Fibroblast of upper back skin (primary cell): ENCODE data around the gene TFR2.
A peak's percentile ranks its signal among the peaks of the same experiment; 100 is the strongest.
"Not testable (repeated sequence)": the region's sequence is repeated elsewhere in the genome, so short reads cannot be mapped to it uniquely, and the experiment has no call there.

Experiments used
- DNase-seq: peaks from one replicate; pipeline ENCODE4 v3.0.0-alpha.2; 2013

Gene TFR2

GRCh38 chr7:100677308-100678267 lies 36.2 kb upstream of the TFR2 start:
- no peak for DNase-seq

DNA sequence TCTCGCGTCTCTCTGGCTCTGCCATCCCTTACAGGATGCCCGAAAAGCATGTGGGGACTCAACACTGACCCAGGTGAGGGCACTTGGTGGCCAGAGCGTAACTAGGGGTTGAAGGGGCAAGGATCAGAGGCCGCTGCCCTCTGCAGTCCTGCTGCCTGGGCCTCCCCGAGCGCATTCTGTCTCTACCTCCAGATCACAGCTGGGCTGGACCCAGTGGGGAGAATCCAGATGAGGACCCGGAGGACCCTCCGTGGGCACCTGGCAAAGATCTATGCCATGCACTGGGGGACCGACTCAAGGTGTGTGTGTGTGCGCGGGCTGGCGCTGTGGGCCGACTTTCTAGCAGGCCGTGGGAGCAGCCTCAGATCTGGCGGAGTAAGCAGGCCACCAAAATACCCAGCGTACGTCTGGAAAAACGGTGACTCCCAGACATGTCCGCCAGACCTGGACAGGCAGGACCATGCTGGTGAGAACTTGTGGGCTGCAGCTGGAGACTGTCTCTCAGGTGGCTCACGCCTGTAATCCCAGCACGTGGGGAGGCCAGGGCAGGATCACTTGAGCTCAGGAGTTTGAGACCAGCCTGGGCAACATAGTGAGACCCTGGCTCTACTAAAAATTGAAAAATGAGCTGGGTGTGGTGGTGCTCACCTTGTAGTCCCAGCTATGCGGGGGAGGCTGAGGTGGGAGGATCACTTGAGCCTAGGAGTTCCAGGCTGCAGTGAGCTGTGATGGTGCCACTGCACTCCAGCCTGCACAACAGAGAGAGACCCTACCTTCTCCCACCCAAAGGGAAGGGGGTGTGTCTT lies 35.4 kb upstream of the TFR2 start:
- no peak for DNase-seq

- peak; percentile 61 for DNase-seq
These were observed 34.4 kb upstream of the TFR2 start for GRCh38 chr7:100675581-100676350.

DNA sequence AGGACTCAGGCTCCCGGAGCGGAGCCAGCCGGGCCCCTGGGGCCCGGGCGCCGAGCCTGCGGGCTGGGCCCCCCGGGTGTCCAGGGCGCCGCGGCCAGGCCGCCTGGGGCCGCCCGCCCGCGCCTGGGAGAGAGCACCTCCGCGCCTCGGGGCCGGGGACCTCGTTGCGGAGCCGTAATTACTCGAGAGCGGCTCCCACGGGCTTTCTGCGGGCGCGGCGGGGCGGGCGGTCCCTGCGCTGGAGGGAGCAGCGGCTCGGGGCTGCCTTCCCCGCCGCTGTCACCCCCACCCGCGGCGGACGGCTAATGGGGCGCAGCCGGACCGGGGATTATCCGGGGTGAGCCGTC lies 33.7 kb upstream of the TFR2 start:
- DNase-seq = no peak

DNA sequence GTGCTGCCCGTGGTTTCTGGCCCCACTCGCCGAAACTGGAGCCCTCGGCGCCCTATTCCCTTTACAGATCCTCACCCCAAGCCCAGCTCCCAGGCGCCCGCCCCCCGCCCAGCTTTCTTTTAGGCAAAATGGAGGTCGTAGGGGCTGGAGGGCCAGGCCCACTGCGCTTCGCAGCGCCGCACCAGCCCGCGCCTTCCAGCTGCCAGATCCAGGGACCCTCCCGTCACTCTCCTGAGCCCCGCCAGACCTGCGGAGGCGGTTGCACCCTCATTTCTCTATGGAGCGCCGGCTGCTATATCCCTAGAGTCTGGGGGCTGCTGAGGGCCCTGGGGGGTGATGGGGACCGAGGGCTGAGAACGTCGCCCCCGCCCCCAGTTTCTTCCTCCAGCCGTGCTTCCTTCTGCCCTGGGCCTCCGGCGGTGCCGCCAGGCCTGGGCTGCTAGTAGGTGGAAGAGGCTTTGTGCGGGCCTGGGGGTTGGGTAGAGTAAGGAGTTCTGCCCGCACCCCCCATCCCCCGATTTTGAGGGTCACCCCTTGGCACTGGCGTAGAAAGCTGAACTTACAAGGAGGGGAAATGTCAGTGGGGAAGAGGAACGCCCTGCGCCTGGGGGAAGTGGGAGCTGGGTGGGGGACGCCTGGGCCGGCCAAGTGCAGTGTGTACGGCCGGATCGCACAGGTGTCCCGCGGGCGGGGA lies 33.2 kb upstream of the TFR2 start:
- no peak for DNase-seq

DNA sequence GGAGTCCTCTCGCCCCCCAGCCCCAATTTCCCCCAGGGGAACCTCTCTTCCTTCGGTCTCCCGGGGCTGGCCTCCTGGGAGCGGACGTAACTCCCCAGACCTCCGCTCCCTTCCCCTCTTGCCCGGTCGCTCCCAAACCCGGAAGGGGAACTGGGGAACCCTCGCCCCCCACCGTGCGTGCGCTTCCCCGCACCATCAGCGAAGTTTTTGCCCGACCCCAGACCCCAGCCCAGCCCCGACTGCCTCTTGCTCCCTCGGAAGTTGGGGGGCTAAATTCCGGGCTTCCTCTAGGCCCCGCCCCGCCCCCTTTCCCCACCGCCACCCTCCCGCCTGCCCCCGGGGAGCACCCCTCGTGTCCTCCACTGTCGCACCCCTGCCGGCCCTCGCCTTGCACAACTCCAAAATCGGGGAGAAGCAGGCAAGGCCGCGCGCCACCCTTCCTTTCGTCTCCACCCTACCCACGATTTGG lies 32.6 kb upstream of the TFR2 start:
- no peak for DNase-seq

DNA sequence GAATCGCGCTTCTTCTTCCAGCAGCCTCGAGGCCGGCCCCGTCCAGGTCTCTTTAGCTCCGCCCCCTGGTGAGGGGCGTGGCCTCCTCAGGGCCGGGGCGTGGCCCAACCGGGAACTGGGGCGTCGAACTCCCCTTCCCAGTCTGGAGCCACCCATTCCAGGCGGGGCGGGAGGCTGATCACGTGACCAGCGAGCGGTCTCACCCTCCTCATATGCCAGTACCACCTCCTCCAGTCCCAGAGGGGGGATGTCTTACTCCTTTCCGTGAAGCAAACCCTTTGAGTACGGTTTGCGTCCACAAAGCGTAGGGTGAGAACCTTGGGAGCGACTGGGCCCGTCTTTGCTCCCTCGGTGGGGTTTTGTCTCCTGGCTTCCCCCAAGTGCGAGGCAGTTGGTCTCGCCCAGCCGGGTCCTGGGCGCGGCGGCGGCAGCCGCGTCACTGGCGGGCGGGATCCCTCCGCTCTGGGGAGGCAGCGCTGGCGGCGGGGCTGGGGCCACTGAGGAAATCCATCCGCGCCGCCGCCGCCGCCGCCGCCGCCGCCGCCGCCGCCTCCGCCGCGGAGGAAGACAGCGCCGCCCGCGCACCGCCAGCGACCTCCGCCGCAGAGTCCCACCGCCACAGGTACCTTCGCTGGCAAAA lies 32.1 kb upstream of the TFR2 start, which contains the start of gene GNB2:
GNB2 (plus strand) TSS at position 439 of the 640 bp plus-strand sequence. CDS start 2,526 bp downstream, outside the sequence.
- DNase-seq = peak; percentile 99

- DNase-seq = no peak
These were observed 30.3 kb upstream of the TFR2 start for GRCh38 chr7:100671353-100672327.

DNA sequence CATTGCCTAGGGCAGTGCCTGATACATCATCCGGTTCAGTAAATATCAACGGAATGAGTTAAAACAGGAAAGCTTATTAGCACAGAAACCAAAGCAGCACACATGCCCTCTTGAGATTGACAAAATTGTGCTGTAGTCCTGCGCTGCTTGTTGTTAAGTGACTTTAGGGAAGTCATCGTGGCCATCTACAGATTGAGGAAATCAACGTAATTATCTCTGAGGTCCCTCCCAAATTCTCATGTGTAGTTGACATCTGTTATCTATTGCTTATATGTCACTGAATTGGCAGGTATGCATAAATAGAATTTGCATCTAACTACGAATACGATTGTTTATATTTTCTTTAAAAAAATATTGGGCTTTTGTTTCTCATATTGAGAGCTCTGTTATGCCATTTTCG lies 28.7 kb upstream of the TFR2 start:
- DNase-seq = no peak

GRCh38 chr7:100669106-100669505 lies 27.8 kb upstream of the TFR2 start:
- not testable (repeated sequence) for DNase-seq

GRCh38 chr7:100668069-100668449 lies 26.7 kb upstream of the TFR2 start:
- no peak for DNase-seq

GRCh38 chr7:100667331-100668068 lies 26.1 kb upstream of the TFR2 start:
- no peak for DNase-seq

DNA sequence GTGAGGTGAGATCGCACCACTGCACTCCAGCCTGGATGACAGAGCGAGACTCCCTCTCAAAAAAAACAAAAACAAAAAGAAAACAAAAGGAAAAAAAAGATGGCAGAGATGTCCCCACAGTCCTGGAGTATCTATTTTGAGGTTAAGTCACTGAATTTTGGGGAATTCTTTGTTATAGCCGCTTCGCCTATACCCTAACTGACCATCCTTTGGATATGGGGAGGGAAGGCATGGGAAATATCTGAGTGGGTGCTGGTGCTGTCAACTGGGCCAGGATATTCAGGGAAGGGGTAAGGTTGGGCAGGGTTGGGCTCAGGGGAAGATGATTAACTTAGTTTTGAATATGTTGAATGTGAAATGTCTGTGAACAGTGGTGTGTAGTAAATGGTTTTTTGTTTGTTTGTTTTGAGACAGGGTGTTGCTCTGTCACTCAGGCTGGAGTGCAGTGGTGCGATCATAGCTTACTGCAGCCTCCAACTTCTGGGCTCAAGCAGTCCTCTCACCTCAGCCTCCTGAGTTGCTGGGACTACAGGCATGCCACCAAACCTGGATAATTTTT lies 23.9 kb upstream of the TFR2 start:
- DNase-seq = no peak

DNA sequence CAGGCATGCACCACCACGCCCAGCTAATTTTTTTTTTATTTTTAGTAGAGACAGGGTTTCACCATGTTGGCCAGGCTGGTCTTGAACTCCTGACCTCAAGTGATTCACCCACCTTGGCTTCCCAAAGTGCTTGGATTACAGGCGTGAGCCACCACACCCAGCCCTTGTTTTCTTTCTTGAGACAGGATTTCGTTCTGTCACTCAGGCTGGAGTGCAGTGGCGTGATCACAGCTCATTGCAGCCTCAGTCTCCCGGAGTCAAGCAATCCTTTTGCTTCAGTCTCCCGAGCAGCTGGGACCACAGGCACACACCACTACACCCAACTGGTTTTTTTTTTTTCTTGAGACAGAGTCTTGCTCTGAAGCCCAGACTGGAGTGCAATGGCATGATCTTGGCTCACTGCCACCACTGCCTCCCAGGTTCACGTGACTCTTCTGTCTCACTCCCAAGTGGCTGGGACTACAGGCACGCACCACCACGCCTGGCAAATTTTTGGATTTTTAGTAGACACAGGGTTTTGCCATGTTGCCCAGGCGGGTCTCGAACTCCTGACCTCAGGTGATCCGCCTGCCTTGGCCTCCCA lies 20.9 kb upstream of the TFR2 start:
- not testable (repeated sequence) for DNase-seq

DNA sequence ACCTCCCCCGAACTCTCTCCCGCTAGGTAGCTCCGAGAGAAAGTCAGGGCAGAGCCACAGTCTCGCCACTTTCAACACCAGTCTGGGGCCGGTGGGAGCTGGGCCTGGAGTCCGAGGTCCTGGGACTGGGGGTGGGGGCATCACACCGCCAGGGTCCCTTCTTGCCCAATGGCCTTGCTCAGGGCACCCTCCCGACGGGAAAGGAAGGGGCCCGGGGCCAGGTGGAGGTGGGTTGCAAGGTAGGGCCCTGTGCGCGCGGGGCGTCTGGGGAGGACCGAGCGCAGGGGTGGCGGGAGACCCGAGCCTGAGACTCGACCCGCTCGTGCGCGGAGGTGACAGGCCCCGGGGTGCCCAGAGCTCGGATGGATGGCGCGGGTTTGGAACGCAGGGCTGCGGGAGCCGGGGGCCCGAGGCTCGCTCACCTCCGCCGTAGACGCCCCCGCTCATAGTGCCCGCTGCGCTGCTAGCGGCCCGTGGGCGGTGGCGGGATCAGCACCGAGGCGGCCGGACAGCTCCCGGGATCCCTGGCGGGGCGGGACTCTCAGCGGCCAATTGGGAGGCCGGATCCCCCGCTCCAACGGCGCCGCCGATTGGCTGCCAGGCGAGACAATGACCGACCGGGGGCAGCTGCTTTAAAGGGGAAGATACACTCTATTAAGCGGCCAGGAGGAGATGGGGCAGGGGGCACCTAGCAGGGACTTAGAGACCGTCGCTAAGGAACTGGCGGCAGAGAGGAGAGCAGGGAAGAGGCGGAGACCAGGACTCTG lies 14.7 kb upstream of the TFR2 start, which contains the start of gene ACTL6B:
ACTL6B (minus strand) TSS at position 541 of the 767 bp plus-strand sequence; CDS start at position 447, 94 bp downstream.
- DNase-seq = peak; percentile 45

GRCh38 chr7:100654908-100655831 lies 13.8 kb upstream of the TFR2 start:
- no peak for DNase-seq
